HEK293 (cell line): Measurements from ENCODE around the gene GCH1.

Source experiments
- CTCF ChIA-PET: fragments of 350-600 bp; formaldehyde crosslinking; extraction: SDS; loops from one replicate; lab custom pipeline; 2021; ENCODE audit warnings: antibody characterized with exemption; lab: Yijun Ruan, JAX
- POLR2A ChIA-PET: fragments of 300-600 bp; formaldehyde crosslinking; extraction: SDS; loops from one replicate; lab custom pipeline; 2020; ENCODE audit warnings: antibody characterized with exemption, inconsistent platforms; lab: Yijun Ruan, JAX
- H3K27ac ChIP-seq: fragments of 200-500 bp; sonication (Bioruptor generic); 2 replicates; pipeline ENCODE4 v1.5.1; 2014; ENCODE audit warnings: low read depth, low read length, control low read depth, inconsistent platforms; ENCODE audit errors: extremely low read depth
- H3K36me3 ChIP-seq, 2 experiments: fragments of 200-500 bp in 1 of 2; sonication (Bioruptor generic) in 1 of 2; 1 replicate in 1 of 2; 2 replicates in 1 of 2; pipeline ENCODE4 v1.5.1; 2014 to 2017; ENCODE audit warnings: inconsistent platforms in 2 of 2, low read length in 2 of 2; ENCODE audit not compliant: control insufficient read depth in 2 of 2, insufficient read depth in 1 of 2
- H3K4me1 ChIP-seq: fragments of 200-500 bp; sonication (Bioruptor generic); 2 replicates; pipeline ENCODE4 v1.5.1; 2014; ENCODE audit warnings: mild to moderate bottlenecking, low read length, inconsistent platforms; ENCODE audit not compliant: control insufficient read depth, insufficient read depth
- H3K4me3 ChIP-seq: 2 replicates; pipeline ENCODE4 v1.5.1; 2011; ENCODE audit warnings: low read depth, mild to moderate bottlenecking, control low read depth, low read length, moderate library complexity
- H3K9me3 ChIP-seq: fragments of 200-500 bp; sonication (Bioruptor generic); 2 replicates; pipeline ENCODE4 v1.5.1; 2014; ENCODE audit warnings: low read depth, low read length, inconsistent platforms; ENCODE audit not compliant: control insufficient read depth, insufficient read depth
- IKZF3 ChIP-seq: fragments of 450-650 bp; IDR thresholded peaks from 2 replicates; pipeline ENCODE4 v1.5.0; 2018; ENCODE audit warnings: missing biosample characterization, mild to moderate bottlenecking, missing genetic modification characterization, moderate library complexity
- OSR2 ChIP-seq: fragments of 450-650 bp; formaldehyde crosslinking; IDR thresholded peaks from 2 replicates; pipeline ENCODE4 v1.5.1; 2016; ENCODE audit warnings: missing biosample characterization, missing genetic modification characterization
- OVOL3 ChIP-seq: fragments of 450-650 bp; formaldehyde crosslinking; IDR thresholded peaks from 2 replicates; pipeline ENCODE4 v1.5.1; 2016; ENCODE audit warnings: missing biosample characterization, missing genetic modification characterization
- PRDM4 ChIP-seq: fragments of 450-650 bp; formaldehyde crosslinking; IDR thresholded peaks from 2 replicates; pipeline ENCODE4 v1.5.1; 2017; ENCODE audit warnings: missing biosample characterization, missing genetic modification characterization
- SALL2 ChIP-seq: fragments of 450-650 bp; formaldehyde crosslinking; IDR thresholded peaks from 2 replicates; pipeline ENCODE4 v1.5.0; 2017; ENCODE audit warnings: missing biosample characterization, mild to moderate bottlenecking, missing genetic modification characterization, borderline replicate concordance
- TCF7L2 ChIP-seq: IDR thresholded peaks from 2 replicates; pipeline ENCODE4 v1.6.1; 2011; ENCODE audit warnings: low read depth, mild to moderate bottlenecking, inconsistent platforms, low read length, moderate library complexity, borderline replicate concordance
- ZBTB6 ChIP-seq: fragments of 450-650 bp; formaldehyde crosslinking; IDR thresholded peaks from 2 replicates; pipeline ENCODE4 v1.5.1; 2017; ENCODE audit warnings: missing biosample characterization, missing genetic modification characterization
- ZNF133 ChIP-seq: fragments of 450-650 bp; formaldehyde crosslinking; IDR thresholded peaks from 2 replicates; pipeline ENCODE4 v1.5.1; 2016; ENCODE audit warnings: missing biosample characterization, missing genetic modification characterization
- ZNF16 ChIP-seq: fragments of 450-650 bp; formaldehyde crosslinking; IDR thresholded peaks from 2 replicates; pipeline ENCODE4 v1.5.1; 2016; ENCODE audit warnings: low read depth, missing biosample characterization, missing genetic modification characterization
- ZNF169 ChIP-seq: fragments of 450-650 bp; formaldehyde crosslinking; IDR thresholded peaks from 2 replicates; pipeline ENCODE4 v1.5.1; 2016; ENCODE audit warnings: missing biosample characterization, missing genetic modification characterization
- ZNF2 ChIP-seq: fragments of 450-650 bp; formaldehyde crosslinking; IDR thresholded peaks from 2 replicates; pipeline ENCODE4 v1.5.1; 2016; ENCODE audit warnings: missing biosample characterization, missing genetic modification characterization
- ZNF24 ChIP-seq: fragments of 450-650 bp; formaldehyde crosslinking; IDR thresholded peaks from 2 replicates; pipeline ENCODE4 v1.5.1; 2016; ENCODE audit warnings: missing biosample characterization, missing genetic modification characterization
- ZNF488 ChIP-seq: fragments of 450-650 bp; formaldehyde crosslinking; IDR thresholded peaks from 2 replicates; pipeline ENCODE4 v1.5.1; 2016; ENCODE audit warnings: missing biosample characterization, missing genetic modification characterization
- ZNF549 ChIP-seq: fragments of 450-650 bp; IDR thresholded peaks from 2 replicates; pipeline ENCODE4 v1.5.1; 2018; ENCODE audit warnings: missing biosample characterization, missing genetic modification characterization, mild to moderate bottlenecking, inconsistent platforms, moderate library complexity
- ZNF561 ChIP-seq: fragments of 450-650 bp; IDR thresholded peaks from 2 replicates; pipeline ENCODE4 v1.5.1; 2018; ENCODE audit warnings: missing biosample characterization, missing genetic modification characterization, borderline replicate concordance
- ZNF585B ChIP-seq: fragments of 450-650 bp; formaldehyde crosslinking; IDR thresholded peaks from 2 replicates; pipeline ENCODE4 v1.5.1; 2016; ENCODE audit warnings: missing biosample characterization, missing genetic modification characterization
- ZNF654 ChIP-seq: fragments of 450-650 bp; formaldehyde crosslinking; IDR thresholded peaks from 2 replicates; pipeline ENCODE4 v1.5.1; 2016; ENCODE audit warnings: low read depth, missing biosample characterization, missing genetic modification characterization
- TF ChIP-seq, protein P1 (sequence below): fragments of 450-650 bp; formaldehyde crosslinking; IDR thresholded peaks from 2 replicates; pipeline ENCODE4 v1.5.1; 2017; ENCODE audit warnings: missing biosample characterization, mild to moderate bottlenecking, missing genetic modification characterization, moderate library complexity
- TF ChIP-seq, protein P2 (sequence below): fragments of 450-650 bp; formaldehyde crosslinking; IDR thresholded peaks from 2 replicates; pipeline ENCODE4 v1.5.1; 2016; ENCODE audit warnings: missing biosample characterization, missing genetic modification characterization

GCH1 gene

DNA sequence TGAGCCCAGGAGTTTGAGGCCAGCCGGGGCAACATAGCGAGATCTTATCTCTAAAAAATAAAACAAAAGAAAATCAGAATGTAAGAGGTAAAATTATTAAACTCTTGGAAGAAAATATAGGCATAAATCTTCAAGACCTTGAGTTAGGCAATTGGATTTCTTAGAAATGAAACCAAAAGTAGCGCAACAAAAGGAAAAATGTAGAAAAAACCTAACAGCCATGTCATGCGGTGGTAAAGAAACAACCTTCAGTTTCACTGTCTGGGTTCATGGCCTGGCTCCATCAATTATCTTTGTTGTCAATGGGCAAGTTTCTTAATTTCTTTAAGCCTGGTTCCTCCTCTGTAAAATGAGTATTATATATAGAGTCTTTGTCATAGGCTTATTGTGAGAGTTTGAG lies 5.6 kb upstream of the GCH1 start (continued):
- TF ChIP-seq, protein P1, sequence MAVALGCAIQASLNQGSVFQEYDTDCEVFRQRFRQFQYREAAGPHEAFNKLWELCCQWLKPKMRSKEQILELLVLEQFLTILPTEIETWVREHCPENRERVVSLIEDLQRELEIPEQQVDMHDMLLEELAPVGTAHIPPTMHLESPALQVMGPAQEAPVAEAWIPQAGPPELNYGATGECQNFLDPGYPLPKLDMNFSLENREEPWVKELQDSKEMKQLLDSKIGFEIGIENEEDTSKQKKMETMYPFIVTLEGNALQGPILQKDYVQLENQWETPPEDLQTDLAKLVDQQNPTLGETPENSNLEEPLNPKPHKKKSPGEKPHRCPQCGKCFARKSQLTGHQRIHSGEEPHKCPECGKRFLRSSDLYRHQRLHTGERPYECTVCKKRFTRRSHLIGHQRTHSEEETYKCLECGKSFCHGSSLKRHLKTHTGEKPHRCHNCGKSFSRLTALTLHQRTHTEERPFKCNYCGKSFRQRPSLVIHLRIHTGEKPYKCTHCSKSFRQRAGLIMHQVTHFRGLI, result no peak
- TF ChIP-seq, protein P2, sequence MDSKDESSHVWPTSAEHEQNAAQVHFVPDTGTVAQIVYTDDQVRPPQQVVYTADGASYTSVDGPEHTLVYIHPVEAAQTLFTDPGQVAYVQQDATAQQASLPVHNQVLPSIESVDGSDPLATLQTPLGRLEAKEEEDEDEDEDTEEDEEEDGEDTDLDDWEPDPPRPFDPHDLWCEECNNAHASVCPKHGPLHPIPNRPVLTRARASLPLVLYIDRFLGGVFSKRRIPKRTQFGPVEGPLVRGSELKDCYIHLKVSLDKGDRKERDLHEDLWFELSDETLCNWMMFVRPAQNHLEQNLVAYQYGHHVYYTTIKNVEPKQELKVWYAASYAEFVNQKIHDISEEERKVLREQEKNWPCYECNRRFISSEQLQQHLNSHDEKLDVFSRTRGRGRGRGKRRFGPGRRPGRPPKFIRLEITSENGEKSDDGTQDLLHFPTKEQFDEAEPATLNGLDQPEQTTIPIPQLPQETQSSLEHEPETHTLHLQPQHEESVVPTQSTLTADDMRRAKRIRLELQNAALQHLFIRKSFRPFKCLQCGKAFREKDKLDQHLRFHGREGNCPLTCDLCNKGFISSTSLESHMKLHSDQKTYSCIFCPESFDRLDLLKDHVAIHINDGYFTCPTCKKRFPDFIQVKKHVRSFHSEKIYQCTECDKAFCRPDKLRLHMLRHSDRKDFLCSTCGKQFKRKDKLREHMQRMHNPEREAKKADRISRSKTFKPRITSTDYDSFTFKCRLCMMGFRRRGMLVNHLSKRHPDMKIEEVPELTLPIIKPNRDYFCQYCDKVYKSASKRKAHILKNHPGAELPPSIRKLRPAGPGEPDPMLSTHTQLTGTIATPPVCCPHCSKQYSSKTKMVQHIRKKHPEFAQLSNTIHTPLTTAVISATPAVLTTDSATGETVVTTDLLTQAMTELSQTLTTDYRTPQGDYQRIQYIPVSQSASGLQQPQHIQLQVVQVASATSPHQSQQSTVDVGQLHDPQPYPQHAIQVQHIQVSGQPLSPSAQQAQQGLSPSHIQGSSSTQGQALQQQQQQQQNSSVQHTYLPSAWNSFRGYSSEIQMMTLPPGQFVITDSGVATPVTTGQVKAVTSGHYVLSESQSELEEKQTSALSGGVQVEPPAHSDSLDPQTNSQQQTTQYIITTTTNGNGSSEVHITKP, result no peak

- Histone ChIP-seq H3K27ac (no peak overlapping the region), H3K4me1 (no peaks in the 10 kb centered on the region), H3K4me3 (no peak overlapping the region), H3K36me3 (no peaks in the 10 kb centered on the region), H3K9me3 (no peaks in the 10 kb centered on the region)
- CTCF ChIA-PET, result no interaction called here
- POLR2A ChIA-PET, result interaction anchor here (0.7 kb wide), 1 partner anchor 87 kb away, joined by 3 read pairs; no protein-coding TSS in a partner anchor
- TF ChIP-seq OVOL3 (tag by site-specific recombination) (no peak), ZNF585B (tag by site-specific recombination) (no peak), ZNF133 (tag by site-specific recombination) (no peak), ZNF654 (tag by site-specific recombination) (no peak), ZNF488 (tag by site-specific recombination) (no peak), SALL2 (tag by site-specific recombination) (no peak), TCF7L2 (no peak), ZNF16 (tag by site-specific recombination) (no peak), ZNF169 (no peak), ZNF24 (tag by site-specific recombination) (no peak), ZNF549 (tag by site-specific recombination) (no peak), PRDM4 (tag by site-specific recombination) (no peak), OSR2 (no peak), ZNF561 (tag by site-specific recombination) (no peak), IKZF3 (no peak), ZBTB6 (tag by site-specific recombination) (no peak), ZNF2 (no peak)
These were observed 3.4 kb upstream of the GCH1 start for GRCh38 chr14:54906075-54906474.
